ENCODE measurements around the gene ZNF664.

ZNF664 gene

DNA sequence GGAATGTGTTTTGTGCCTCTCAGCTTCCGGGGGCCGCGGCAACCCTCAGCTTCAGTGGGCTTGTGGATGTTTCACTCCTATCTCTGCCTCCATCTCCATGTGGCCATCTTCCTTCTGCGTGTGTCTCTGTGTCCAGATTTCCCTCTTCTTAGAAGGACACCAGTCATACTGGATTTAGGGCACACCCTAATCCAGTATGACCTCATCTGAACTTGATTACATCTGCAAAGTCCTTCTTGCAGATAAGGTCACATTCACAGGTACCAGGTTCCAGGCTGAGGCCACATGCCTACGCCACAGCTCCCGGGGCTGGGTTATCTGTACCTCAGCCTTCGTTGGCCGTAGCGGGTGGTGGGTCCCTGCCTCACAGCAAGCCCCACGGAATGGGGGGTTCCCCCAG is 68.9 kb downstream of the ZNF664 start:
- TF ChIP-seq ZFX (IDR thresholded peaks at IDR 0.05; ENCODE audit: borderline replicate concordance) = no peak
- TF ChIP-seq, protein P1, sequence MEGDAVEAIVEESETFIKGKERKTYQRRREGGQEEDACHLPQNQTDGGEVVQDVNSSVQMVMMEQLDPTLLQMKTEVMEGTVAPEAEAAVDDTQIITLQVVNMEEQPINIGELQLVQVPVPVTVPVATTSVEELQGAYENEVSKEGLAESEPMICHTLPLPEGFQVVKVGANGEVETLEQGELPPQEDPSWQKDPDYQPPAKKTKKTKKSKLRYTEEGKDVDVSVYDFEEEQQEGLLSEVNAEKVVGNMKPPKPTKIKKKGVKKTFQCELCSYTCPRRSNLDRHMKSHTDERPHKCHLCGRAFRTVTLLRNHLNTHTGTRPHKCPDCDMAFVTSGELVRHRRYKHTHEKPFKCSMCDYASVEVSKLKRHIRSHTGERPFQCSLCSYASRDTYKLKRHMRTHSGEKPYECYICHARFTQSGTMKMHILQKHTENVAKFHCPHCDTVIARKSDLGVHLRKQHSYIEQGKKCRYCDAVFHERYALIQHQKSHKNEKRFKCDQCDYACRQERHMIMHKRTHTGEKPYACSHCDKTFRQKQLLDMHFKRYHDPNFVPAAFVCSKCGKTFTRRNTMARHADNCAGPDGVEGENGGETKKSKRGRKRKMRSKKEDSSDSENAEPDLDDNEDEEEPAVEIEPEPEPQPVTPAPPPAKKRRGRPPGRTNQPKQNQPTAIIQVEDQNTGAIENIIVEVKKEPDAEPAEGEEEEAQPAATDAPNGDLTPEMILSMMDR (IDR thresholded peaks at IDR 0.05) = no peak
- H3K27ac ChIP-seq = no peak overlapping the region

DNA sequence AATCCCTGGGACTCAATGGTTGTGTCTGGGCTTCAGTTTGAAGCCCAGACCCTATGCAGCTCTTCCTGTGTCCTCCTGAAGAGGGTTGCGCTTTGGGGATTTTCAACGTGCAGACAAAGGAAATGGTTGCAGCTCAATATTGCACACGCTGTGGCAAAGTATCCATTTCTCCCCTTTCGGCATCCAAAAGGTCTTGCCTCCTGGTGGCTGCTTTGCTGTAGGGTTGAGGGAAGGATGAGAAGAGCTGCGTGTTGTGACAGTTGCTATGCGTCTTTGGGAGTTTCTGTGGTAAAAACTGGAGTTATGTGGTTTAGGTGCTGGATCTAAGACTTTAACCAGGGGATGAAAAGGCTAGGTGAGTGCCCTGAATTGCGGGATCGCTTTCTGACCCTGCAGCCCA is 71.0 kb downstream of the ZNF664 start:
- H3K27ac ChIP-seq = no peak overlapping the region
- TF ChIP-seq, protein P1 (IDR thresholded peaks at IDR 0.05) = no peak
- no peak for TF ChIP-seq ZFX (IDR thresholded peaks at IDR 0.05; ENCODE audit: borderline replicate concordance)

GRCh38 chr12:124044809-124045321 is 71.8 kb downstream of the ZNF664 start:
- no peak overlapping the region for H3K27ac ChIP-seq
- no peak for TF ChIP-seq ZFX (IDR thresholded peaks at IDR 0.05; ENCODE audit: borderline replicate concordance)
- TF ChIP-seq, protein P1 (IDR thresholded peaks at IDR 0.05) = no peak

DNA sequence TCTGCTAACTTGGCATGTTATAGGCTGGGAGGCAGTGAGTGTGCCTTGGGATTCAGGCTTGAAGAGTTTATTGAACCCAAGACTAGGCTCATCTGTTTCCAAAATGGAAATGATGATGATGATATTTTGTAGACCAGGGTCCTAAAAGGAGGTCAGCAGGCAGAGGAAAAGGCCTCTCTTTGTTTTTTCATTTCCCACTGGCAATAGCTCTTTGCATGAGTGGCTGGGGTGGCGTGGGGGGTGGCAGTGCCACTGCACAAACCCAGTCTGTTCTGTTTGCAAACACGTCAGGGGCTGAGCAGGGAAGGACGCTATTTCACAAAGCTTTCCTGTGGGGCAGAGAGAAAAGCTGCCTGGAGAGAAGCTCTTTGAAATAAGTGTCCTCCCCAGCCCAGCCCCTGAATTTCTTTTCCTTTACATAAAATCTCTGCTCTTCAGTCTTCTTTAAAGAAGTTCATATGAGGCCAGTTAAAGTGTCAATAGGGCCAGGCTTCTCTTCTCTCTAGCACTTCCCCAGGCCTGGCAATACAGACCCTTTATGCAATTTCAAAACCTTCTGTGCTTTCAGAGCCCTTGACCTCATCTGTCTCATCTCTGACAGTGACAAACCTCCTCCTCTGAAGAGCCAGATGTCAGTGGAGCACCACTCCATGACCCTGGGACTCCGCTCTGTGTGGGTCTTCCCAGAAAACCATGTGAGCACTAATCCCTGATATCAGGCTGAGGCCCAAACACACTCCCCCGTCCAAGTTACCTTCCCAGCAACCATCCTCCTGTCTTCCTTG is 72.8 kb downstream of the ZNF664 start:
- no peak overlapping the region for H3K27ac ChIP-seq
- no peak for TF ChIP-seq ZFX (IDR thresholded peaks at IDR 0.05; ENCODE audit: borderline replicate concordance)
- TF ChIP-seq, protein P1 (IDR thresholded peaks at IDR 0.05) = no peak

DNA sequence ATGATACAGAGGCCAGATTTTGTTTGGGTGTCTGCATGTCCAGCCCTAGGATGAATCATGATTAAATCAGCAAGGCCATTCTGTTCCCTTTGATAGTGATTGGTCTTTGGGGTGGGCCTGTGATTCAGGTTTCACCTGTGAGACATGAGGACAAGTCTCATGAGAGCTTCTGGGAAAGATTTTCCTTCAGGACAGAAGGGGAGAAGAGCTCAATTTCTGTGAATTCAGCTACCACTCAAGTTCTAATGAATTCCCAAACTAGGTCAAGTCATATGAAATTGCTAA is 73.4 kb downstream of the ZNF664 start:
- TF ChIP-seq ZFX (IDR thresholded peaks at IDR 0.05; ENCODE audit: borderline replicate concordance) = no peak
- TF ChIP-seq, protein P1 (IDR thresholded peaks at IDR 0.05) = no peak
- no peak overlapping the region for H3K27ac ChIP-seq

- H3K27ac ChIP-seq = no peak overlapping the region
- TF ChIP-seq ZFX (IDR thresholded peaks at IDR 0.05; ENCODE audit: borderline replicate concordance) = no peak
- TF ChIP-seq, protein P1 (IDR thresholded peaks at IDR 0.05) = no peak
These were observed 74.1 kb downstream of the ZNF664 start for GRCh38 chr12:124047045-124047566.

DNA sequence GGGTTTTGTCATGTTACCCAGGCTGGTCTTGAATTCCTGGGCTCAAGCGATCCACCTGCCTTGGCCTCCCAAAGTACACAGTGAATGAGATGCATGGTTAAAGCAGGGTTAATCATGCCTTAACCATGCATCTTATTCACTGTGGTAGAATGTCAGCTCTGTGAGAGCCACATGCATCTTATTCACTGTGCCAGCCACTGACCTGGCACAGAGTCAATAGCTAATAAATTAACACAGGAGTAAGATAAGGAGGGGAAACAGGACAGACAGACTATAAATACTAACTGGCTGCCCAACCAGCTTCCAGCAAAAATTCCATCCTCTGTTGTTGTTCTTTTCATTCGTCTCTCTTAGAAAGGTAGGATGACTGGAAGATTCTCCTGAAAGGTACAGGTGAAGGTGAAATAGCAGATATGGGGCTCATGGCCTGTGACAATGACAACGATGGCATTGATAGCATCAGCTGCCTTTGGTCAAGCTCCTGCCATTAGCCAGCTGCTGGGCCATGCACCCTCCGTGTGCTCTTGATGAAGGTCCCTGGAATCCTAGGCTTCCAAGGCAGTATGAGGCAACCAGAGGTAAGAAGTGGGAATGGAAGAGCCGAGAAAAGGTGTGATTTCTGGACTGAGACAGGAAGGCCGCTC is 76.6 kb downstream of the ZNF664 start:
- no peak for TF ChIP-seq ZFX (IDR thresholded peaks at IDR 0.05; ENCODE audit: borderline replicate concordance)
- TF ChIP-seq, protein P1 (IDR thresholded peaks at IDR 0.05) = no peak
- H3K27ac ChIP-seq = no peak overlapping the region

Data from 22Rv1 (cell line).